Posterior vena cava (tissue), 2 donors: ENCODE measurements around the gene WFDC1. TPM values are rescaled to one million over a fixed set of nuclear protein-coding genes. Genes with fewer than 3 reads are reported as not detected.

Source experiments
- DNase-seq: peaks from one replicate; pipeline ENCODE4 v3.0.0-alpha.2; 2020; ENCODE audit warnings: low spot score
- intact Hi-C, 2 donors: fragments of 100-400 bp; cut with DNase I; formaldehyde crosslinking; loops; one replicate each; pipeline versions ENCODE4 v1.14.1 to v1.14.2; 2022 to 2023
- total RNA-seq, 2 donors: library from RNA; stranded (reverse); fragmentation: NEBNext Ultra II Directional; extraction: Animal tissue kit (Norgen Biotek cat#: 25700); gene quantifications; one replicate each; pipeline ENCODE4 v1.2.1, GENCODE V29; 2021
- donor health status: DM: yes; HTN: yes; CAD: no.
- donor health status: DM: yes; HTN: yes; CAD: no.

WFDC1 gene
- total RNA-seq, 2 donors from 2014 or later = 48.7 to 93.6 TPM

- intact Hi-C loops = no loop called here
- peak; percentile 63 for DNase-seq
Observed at GRCh38 chr16:84270531-84270930, 24.1 kb upstream of the WFDC1 start.

GRCh38 chr16:84271037-84271436 is 23.6 kb upstream of the WFDC1 start:
- intact Hi-C loops = no loop called here
- DNase-seq = no peak

- intact Hi-C loops = no loop called here
- peak; percentile 18 for DNase-seq
Observed at GRCh38 chr16:84271866-84272265, 22.8 kb upstream of the WFDC1 start.

- DNase-seq = no peak
- intact Hi-C loops = no loop called here
Observed at GRCh38 chr16:84272740-84273320, 21.8 kb upstream of the WFDC1 start.

- intact Hi-C loops = no loop called here
- DNase-seq = no peak
Observed at GRCh38 chr16:84274515-84274914, 20.2 kb upstream of the WFDC1 start.

- no peak for DNase-seq
- intact Hi-C loops = loop anchor here in 1 of 2 donors (5.0 kb wide), 1 partner anchor 207 kb away; no protein-coding TSS in a partner anchor
Observed at GRCh38 chr16:84275585-84276151, 19.0 kb upstream of the WFDC1 start.

- peak; percentile 90 for DNase-seq
- intact Hi-C loops = loop anchor here (1.0 to 5.0 kb wide), 2 partner anchors 205 to 207 kb away; no protein-coding TSS in a partner anchor
Observed at GRCh38 chr16:84277244-84277823, 17.3 kb upstream of the WFDC1 start.

- intact Hi-C loops = loop anchor here in 1 of 2 donors (5.0 kb wide), 1 partner anchor 204 kb away; no protein-coding TSS in a partner anchor
Observed at GRCh38 chr16:84278333-84278732, 16.3 kb upstream of the WFDC1 start.

GRCh38 chr16:84278968-84279367 is 15.7 kb upstream of the WFDC1 start:
- intact Hi-C loops = loop anchor here in 1 of 2 donors (5.0 kb wide), 1 partner anchor 203 kb away; no protein-coding TSS in a partner anchor
- peak; percentile 41 for DNase-seq

More at GRCh38 chr16:84278333-84278732, 16.3 kb upstream of the WFDC1 start:
- DNase-seq = peak; percentile 45

GRCh38 chr16:84279881-84280280 is 14.8 kb upstream of the WFDC1 start:
- DNase-seq = peak; percentile 38
- intact Hi-C loops = loop anchor here in 1 of 2 donors (2.0 to 5.0 kb wide), 2 partner anchors 29 to 202 kb away; no protein-coding TSS in a partner anchor

GRCh38 chr16:84281074-84281473 is 13.6 kb upstream of the WFDC1 start:
- intact Hi-C loops = loop anchor here in 1 of 2 donors (2.0 kb wide), 1 partner anchor 28 kb away; no protein-coding TSS in a partner anchor
- no peak for DNase-seq

- no peak for DNase-seq
- intact Hi-C loops = no loop called here
Observed at GRCh38 chr16:84282533-84282932, 12.1 kb upstream of the WFDC1 start.

- DNase-seq = no peak
- intact Hi-C loops = no loop called here
Observed at GRCh38 chr16:84283314-84284153, 11.1 kb upstream of the WFDC1 start.

- intact Hi-C loops = no loop called here
- peak; percentile 86 for DNase-seq
Observed at GRCh38 chr16:84284154-84284722, 10.4 kb upstream of the WFDC1 start.

- DNase-seq = peak; percentile 84
- intact Hi-C loops = no loop called here
Observed at GRCh38 chr16:84286578-84287240, 8.0 kb upstream of the WFDC1 start.

- intact Hi-C loops = no loop called here
- no peak for DNase-seq
Observed at GRCh38 chr16:84288902-84289301, 5.8 kb upstream of the WFDC1 start.

- intact Hi-C loops = no loop called here
Observed at GRCh38 chr16:84291226-84291625, 3.5 kb upstream of the WFDC1 start.

GRCh38 chr16:84292011-84292410 is 2.7 kb upstream of the WFDC1 start:
- intact Hi-C loops = no loop called here
- no peak for DNase-seq

More at GRCh38 chr16:84291226-84291625, 3.5 kb upstream of the WFDC1 start:
- DNase-seq = no peak

GRCh38 chr16:84293406-84293805 is 1.3 kb upstream of the WFDC1 start:
- intact Hi-C loops = no loop called here
- DNase-seq = no peak
